CD4-positive, alpha-beta T cell treated with Interleukin-10 for 1 hour (primary cell): ENCODE results near the gene EN1.

Experiments
- DNase-seq: peaks from one replicate; pipeline ENCODE4 v3.0.0-alpha.2; 2020

Gene EN1

DNA sequence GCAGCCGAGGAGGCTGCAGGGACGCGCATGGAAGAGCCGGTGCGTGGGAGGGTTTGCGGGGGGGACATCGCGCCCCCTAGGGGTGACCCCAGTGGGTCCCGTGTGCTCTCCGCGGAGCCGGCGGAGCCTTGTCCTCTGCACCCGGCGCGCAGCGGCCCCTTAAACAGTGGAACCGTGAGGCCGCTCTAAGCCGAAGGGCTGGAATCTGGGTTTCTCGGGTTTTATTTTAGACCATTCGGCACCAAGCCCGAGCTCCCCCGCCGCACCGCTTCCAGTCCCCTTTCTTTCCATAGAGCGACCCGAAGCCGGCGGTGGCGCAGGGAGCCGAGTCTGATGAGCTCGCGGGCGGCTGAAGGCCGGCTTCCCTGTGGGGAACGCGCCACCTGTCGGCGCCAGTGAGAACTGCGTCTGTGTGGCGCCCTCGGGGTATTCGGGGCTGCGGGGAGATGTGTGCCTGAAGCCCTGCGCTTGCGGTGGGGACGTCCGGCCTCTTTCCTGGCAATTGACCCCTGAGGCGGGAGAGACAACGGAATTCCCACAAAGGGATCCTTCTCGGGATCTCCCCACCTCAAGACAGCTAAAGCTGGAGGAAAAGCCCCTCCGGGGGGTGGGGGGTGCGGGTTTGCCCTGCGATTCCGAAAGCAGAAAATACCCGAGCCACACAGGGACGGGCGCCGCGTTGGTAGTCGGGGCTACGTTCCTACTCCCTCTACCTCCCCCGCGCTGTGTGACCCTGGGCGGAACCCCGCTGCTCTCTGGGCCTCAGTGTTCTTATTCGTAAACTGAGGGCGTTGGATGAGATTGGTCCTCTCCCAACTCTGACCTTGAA, 8.2 kb upstream of the EN1 start:
- peak; percentile 79 for DNase-seq

DNA sequence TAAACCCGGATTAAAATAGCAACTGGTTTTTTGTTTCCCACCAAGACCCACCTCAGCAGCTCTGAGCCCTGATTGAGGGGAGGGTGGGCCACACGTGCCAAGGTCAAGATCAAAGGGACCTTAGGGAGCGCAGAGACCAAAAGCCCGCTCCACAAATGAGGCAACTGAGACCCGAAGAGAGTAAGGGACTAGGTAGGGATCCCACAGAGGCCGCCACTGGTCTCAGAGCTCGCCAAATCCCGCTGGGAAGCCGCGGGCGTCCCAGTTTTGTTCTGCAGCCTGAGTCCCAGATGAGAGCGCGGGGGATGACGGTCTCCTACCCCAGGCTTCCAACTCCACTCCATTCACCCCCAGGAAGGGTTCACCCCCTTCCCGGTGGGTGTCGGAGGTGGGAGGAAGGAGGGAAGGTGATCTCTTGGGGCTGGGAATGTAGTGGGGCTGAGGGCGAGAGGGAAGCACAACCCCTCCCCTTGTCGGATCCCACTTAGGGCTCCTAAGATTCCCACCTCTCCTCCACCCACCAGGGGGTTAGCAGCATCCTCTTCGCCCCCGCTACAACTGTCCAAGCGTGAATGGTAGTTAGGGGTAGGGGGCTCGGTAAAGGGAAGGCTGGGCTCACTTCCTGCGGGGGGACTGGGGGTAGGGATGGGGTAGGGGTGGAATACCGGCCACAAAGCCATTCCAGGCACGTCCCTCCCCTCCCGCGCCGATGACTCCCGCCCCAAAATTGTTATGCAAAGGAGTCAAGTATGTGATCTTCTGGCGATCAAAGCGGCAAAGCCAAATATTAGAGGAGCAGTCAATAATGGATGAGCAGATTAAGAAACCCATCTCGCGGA, 7.3 kb upstream of the EN1 start:
- DNase-seq, result no peak

DNA sequence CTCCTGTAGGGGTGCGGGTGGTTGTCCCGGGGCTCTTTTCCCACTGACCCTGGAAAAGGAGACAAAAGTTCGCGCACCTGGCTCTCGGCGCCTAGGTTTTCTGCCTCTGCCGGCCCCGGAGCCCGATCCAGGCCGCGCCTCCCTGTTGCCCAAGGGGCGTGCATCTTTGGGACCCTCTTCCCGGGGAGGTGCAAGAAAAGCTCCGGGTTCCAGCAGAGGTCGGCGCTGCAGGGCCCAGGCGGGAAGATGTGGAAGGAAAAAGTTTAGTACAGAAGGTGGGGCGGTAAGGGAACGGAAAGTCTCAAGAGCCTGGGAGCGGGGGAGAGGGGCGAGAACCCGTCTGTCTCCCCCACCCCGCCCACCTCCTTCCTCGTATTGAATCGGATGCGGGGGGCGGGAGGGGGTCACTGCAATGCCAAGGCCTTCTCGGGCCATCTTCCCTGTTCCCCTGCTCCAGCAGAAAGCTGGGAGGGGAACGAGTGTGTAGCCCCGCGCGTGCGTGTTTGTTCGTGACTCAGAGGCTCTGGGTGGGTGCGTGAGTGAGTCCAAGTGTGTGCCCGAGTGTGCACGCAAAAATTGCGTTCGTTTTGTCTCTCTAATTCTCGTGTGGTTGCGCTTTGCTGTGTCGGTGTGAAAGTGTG, 6.3 kb upstream of the EN1 start:
- no peak for DNase-seq

DNA sequence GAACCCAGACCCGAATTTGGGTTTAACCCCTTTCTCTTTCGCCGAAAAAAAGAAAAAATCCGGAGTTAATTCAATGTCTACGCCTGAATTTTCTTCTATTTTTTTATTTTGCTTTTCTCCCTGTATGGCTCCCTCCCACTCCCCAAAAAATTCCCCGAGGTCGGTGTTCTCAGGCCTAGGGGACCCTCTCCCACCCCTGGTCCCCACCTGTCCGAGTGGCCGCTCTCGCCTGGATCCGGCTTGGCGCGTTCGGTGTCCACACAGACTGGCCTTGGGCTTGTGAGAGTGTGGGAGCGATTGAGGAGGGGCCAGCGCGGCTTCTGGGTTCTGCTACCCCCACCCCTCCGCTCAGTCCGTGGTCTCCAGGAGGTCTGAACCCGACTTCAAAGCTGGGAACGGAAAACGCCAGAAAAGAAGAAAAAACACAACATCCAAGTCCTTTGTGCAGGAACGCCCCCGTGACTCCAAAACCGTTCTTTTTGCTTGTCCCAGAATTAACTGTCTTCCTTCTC, 5.7 kb upstream of the EN1 start:
- no peak for DNase-seq

DNA sequence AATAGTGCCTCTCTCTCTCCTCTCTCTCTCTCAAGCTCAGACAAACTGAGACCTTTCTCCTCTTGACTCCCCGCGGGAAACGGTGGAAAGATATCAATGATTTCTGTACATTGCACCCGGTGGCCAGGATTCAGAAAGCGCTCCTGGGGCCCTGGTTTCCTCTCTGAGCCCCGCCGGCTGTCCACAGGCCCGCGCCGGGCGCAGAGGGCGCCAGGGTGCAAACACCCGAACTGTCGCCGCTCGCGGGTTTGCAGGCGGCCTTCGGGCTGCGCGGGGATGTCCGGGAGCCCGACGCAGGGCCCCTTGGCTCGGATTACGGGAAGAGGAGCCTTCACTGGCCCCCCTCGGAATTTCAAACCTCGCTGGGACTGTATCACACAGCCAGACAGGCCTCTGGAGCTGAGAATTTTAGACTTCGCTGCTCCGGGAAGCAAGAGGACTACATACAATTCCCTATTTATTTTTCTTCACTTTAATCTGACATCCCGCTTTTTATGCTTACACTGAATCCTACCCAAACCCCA, 5.2 kb upstream of the EN1 start:
- DNase-seq, result no peak

DNA sequence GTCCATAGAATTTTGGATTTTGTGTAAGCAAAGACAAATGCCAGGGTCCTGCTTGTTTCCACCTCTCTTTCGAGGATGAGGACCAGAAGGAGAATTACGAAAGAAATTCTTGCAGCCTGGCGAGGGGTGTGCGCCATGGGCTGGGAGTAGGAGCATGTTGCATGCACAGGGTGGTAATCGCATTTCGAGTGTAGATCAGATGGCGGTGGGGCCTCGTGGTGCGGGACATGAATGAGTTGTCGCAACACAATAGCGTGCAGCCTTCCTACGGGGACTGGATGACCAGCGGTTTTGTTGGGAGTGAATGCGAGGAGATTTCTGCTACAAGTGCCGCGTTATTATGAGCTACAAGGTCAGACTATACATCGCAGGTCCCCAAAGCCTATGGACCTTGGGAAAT, 4.2 kb upstream of the EN1 start:
- no peak for DNase-seq

DNA sequence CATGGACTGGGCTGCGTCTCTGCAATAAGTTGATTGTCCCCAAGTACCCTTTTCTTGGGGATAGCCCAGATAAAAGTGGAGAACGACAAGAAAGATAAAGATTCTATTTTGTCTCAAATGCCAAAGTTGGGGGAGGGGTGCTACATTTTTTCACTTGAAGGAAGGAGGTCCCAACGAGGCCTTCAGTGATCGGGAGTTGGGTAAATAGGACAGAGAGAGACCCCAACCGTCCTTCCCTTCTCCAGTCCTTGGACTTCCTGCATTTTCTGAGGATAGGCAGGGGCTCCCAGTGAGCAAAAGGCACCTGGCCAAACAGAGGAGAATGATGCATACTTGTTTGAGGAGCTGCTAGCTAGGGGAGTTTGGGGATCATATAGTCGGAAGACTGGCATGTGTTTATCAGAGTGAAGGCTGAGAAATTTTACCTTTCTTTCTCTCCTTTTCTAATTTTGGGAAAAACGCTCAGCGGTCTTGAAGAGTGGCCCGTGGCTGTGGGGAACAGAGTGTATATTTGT, 3.5 kb upstream of the EN1 start:
- DNase-seq, result no peak

DNA sequence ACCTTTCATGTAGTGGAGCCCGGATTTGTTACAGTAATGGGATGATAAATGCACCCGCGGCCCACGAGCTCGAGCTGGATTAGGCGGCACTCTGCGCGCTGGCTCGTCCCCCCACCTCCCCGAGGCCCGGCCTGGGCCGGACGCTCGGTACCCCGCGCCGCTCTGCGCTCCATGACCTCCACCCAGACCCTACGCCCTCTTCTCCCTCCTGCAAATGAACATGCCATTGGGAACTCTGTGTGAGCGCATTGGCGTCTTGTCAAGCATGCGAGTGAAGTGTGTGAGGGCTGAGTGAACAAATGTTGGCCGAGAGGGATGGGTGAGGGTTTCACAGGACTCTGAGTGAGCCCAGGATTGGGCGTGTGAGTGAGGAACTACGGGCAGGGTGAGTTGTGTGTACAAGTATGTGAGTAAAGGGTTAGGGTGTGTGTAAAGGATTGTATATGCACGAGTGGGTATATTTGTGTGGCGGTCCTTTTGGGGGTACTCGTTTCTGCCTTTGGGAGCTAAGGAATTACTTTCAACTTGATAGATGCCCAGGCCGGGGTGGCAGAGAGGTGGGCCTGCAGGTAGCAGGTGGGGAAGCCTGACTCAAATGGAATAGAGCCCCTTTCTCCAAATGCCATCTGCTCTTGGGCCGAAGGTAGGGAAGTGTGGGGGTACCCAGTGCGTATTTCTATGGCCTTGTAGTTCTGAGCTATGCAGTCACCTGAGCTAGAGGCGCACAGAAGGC, 2.9 kb upstream of the EN1 start:
- no peak for DNase-seq

DNA sequence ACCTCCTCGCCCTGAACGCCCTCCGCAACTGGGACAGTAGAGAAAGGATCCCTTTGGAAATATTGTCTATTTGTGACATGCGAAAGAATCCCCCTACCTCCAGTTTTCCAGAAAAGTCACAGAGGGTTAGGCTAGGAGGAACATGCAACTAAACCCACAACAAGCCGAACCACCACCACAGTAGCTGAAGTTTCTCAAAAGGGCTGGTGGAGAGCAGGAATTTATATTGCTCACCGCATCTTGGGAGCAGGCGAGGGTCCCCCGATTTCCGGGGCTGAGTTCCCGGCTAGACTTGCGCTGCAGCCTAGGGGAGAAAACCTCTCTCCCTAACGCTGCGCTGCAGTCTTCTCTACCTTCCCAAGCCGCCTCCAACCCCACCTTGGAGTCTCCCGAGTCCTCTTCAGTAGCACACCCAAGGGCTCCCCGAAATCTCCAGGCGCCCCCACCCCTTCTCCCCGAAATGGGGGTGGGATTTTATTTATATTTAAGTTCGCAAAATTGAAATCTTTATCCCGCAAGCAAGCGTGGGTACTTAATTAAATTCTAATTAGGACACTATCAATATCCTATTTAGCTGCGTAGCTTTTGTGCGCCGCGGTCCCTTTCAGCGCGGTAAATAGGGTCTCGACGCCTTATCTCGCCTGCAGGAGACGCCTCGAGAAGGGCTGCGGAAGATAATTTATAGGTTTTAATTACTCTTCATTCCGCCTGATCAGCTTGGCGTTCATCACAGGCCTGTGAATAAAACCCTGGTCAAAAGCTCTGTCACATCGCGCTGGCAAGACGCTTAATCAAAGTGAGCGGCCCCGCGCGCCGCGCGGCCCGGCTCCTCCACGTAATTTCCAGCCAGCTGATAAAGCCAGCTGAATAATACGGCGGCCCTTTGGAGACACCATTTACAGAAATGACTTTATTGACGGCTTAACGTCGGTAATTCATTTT, 2.0 kb upstream of the EN1 start:
- no peak for DNase-seq

DNA sequence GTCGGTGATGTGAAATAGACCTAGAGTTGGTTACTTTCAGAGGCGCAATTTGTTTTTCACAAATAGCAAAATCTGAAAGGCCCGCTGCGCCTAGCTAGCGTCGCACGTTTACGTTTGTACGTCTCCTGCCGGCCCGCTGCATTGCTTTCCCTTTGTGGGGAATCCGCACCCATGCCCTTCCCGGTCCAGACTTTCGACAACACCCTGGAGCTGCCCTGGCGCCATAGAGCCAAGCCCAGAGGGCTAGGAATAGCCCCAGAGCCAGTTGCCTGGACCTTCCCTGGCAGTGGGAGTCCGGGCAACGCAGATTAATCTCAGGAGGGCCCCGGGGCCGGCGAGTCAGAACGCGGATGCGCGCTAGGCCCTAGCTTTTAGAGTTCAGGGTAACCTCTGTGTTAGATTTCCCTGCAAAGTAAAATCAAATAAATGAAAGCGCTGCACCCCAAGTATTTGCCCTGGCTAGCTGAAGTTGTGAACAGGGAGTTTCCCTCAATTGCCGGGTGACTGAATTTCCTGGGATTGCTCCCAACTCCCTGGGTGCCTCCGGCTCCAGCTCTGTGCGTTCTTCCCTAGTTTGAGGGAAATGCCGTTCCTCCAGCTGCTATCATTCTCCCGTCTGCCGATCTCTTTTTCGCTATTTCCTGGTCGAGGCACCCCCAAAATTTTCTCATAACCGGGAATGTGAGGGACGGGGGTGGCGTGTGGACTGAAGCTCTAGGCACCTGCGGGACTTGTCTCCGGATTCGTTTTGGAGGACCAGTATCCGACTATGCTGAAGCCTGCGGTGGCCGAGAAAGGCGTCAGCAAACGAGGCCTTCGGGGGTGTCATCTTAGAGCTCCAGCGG, 1.2 kb upstream of the EN1 start:
- DNase-seq, result no peak

DNA sequence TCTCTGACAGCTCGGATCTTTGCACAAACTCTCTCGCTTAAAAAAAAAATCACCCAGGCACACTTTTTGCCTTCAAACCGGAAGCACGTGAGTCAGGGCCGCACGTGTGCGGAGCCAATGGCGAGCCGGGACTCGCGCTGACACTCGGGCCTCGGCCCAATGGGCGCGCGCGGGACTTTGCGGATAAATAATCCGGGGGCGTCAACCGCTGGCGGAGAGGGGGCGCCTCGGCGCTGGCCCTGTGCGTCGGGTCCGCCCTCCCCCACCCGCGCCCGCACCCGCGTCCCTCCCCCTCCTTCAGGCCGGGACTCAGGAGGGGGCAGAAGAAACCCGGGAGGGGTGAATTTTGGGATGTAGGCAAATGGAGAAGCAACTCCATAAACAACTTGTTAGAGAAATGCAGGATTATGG, 319 bp upstream of the EN1 start:
- no peak for DNase-seq

DNA sequence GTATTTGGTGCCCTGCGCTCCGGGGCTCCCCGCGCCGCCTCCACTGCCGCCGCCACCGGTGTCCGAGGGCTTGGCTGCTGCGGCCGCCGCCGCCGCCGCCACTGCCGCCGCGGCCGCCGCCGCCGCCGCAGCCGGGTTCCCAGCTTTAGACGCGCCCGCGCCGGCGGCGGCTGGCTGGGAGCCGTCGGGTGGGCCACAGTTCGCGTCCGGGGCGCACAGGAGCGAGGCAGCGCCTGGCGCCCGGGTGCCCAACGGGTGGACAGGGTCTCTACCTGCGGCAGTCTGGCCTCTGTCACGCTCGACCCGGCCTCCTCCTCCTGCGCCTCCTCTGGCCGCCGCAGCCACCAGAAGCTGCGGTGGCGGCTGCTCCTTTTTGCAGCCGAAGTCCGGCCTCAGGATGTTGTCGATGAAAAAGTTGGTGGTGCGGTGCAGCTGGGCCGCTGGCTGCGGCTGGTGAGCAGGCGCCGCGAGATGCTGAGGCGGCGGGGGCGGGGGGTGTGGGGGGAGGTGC, 951 bp downstream of the EN1 start:
- no peak for DNase-seq

DNA sequence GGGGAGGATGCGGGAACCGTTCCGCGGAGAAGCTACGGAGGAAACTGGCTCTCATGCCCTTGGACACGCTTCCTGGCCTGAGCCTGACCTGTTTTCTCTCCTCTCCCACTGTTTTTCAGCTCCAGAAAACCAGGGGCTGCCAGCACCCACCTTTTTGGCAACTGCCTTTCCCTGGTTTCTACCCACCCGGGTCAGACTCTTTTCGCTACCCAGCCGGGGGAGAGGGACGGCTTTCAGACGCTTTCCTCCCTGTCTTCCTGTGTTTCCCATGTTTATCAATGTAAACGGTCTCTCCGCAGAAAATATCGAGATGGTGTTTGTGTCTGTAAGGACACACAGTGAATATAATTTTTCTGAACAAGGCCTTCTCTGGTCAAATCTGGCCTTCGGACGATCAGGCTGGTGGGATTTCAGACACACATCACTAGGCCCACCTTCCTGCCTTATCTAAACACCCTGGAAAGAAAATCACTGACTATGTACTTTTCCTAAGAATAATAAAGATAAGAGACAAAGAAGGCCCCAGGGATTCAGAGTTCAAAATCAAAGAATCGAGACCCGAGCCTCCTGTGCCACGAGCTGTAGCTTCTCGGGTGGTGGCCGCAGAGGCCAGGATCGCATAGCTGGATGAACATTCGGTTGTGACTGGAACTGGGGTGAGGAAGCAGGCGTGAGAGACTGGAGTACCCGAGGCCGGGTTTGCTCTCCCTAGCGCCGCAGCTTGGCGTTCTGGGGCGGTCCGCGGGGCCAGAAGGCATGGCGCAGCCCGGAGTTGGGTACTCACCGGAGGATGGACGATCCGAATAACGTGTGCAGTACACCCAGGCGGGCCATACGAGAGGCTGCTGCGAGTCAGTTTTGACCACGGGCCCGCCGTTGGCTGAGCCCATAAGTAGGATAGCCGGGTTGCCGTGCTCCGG, 1.7 kb downstream of the EN1 start:
- DNase-seq, result no peak

DNA sequence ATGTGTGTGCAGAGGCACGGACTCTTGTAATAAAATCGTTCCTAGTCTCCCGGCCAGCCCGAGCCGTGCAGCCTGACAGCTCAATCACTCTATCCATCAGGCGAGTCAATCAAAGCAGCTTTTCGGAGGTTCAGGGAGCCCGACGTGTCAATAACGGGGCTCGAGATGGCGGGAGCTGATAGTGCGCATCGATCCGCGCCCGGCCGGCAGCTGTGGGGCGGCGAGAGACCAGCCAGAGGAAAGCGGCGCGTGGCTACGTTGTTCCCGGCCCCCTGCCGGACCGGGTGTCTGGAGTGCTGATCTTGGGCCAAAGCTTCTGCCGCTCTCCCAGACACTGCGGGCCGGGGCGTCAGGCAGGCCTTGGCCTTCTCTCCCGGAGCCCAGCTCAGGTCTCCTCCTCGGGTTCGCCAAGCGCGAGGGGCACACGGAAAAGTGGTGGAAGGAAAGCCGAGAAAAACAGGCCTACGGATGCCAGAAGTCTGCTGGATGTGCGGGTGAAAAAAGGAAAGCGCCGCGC, 2.4 kb downstream of the EN1 start:
- DNase-seq, result no peak

DNA sequence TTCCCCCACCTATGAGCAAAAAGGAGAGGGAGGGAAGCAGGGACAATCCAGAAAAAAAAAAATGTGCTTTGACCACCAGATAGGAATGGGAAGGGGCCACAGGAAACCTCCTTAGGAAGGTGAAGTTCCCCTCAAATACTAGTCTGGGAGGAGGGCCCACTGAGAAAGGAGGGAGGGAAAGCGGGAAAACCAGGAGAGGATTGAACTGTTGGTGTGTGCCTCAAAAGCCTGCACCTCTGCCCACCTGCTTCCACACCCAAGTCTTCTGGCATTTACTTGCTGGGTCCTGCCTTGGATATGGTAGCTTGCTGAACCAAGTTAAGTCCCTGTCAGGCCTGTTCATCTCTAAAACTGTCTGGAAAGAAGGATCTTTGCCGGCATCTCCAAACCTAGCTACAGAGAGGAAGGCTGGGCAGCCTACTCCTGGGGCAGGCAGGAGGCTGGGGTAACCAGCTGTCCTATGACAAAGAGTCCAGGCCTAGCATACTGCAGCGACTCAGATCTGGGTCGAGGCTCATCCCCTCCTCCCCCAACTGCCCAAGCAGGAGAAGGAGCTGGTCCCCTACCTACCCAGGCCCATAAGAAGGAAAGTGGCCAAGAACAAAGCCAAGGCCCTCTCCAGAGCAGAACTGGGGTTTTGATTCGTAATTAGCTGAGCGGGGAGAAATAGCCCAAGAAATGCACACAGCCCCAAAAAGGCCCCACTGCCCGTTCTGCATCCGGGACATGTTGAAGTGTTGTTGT, 3.0 kb downstream of the EN1 start:
- DNase-seq, result no peak

DNA sequence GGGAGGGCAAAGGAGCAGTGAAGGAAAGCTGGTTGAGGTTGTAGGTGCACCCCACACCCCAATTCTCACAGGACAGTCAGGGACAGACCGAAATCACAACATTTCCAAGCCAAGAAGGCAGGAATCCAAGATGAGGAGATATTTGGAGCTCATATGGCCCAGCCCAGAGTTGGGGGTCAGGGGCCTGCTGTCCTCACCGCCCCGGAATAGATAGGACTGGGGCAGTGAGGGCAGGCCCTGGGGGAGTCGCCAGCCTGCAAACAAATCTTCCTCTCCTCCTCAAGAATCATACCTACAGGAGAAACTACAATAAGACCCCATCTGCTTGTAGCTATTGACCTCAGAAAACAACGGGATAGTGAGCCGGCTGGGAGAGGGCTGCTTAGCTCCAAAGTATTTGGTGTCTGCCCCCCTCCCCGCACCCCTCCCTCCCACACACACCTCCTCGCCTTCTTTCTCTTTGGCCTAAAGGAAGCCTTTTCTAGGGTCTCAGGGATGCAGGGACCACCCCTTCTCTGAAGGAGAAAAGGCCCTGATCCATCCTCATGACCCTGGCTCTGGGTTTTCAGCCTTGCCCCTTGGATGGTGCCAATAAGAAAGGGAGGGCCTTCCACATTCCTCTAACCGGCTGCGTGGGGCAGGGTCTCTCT, 3.8 kb downstream of the EN1 start:
- no peak for DNase-seq
